Hematopoietic multipotent progenitor cell treated with erythropoietin and hydrocortisone succinate and interleukin-3 and kit ligand, for 8 days (in vitro differentiated cells): ENCODE results near the gene FANCG.

Source experiments
- DNase-seq: peaks from one replicate; pipeline ENCODE4 v3.0.0-alpha.2; 2015

Gene FANCG

DNA sequence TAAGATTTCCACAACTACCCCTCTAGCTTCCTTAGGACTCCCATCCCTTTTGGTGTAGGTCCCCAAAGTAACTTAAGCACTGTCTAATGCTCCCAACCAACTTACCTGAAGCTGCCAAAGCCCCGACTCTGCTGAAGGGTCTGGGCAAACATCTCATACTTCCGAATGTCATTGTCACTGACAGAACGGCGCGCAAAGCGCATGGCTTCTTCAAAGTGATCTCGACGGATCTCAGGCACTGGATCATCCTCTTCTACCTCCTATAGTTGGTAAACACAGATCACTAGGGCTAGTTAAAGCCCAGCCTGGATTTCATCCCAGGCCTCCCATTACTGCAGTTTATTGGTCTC, 22.5 kb downstream of the FANCG start:
- DNase-seq = no peak

GRCh38 chr9:35056571-35057270, 23.0 kb downstream of the FANCG start:
- no peak for DNase-seq

DNA sequence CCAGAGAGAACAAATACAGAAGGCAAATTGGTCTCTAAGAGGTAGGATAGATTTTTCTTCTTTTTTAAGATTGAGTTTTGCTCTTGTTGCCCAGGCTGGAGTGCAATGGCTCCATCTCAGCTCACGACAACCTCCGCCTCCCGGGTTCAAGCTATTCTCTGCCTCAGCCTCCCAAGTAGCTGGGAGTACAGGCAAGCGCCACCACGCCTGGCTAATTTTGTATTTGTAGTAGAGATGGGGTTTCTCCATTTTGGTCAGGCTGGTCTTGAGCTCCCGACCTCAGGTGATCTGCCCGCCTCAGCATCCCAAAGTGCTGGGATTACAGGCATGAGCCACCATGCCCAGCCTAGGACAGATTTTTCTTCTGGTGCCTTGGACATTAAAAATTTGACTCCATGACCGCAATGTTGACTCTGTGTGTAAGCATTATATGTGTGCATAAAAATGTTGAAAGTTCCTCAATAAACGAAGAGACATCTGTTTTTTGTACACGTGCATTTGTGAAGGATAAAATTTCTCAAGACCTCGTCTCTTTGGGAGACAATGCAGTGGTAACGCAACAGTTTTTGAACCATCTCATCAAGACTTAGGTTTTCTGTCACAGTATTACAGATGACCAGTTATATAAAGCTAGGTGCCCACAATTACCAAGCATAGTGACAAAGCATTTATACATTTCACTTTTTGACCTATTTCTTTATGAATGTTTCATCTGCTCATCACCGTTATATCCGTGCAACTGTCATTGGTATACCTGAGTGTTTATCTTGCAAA, 24.7 kb downstream of the FANCG start:
- DNase-seq = no peak

DNA sequence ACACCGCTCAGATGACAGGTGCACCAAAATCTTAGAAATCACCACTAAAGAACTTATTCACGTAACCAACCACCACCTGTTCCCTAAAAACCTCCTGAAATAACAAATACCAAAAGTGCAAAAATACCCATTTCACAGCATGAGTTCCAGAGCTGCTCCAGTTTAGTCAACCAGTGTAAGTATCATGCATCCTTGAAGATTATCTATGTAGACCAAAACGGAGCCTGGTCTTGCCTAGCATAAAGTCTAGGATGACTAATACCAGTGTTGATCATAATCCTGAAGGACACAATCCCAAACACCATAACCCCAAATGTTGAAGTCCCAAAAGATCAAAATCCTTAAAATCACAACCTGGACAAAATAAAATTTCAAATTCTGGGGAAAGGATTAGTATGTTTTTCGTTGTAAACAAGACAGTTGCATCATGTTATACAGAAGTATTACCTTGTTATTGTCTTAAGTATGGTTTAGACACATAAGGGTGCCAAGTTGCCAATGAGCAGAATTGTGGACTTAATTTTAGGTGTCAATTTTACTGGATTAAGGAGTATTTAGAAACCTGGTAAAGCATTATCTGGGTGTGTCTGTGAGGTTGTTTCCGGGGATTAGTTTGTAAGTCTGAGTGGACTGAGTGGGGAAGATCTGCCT, 25.4 kb downstream of the FANCG start:
- no peak for DNase-seq

DNA sequence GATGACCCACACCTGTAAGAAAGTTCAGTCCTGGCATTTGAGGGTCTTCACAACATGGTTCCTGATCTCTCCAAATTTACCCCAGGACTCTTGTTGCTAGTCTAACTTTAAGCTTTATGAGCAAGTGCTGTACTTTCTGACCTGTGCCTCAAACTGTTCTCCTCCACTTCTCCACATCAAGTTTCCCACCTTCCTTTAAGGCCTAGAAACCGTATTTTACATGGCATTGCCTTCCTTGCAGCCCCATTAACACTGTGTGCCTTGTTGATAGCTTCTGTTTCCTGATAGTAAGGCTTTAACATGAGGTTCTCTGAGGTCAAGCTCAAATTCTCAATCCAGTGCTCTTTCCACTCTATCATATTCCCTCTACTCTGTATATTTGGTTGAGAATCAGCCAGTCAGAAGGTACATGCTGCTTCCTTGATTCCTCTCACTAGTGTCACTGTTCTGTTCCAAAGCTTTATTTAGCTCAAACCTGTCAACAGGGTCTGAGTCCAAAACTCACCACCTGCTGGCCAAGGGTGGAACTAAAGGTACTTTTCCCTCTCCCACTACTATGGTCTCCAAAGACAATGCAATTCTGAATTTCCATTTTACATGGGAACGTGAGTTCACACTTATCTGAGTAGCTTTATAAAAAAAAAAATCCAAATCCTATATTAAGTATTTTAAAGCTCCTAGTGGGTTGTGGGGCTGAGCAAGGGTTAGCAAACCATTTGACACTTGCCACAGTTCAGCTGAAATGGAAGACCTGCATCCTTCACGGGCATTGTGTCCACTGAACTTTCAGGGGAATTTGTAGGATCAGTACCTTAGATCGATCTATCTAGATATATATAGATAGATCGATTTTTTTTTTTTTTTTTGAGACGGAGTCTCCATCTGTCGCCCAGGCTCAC, 28.4 kb downstream of the FANCG start:
- peak; percentile 66 for DNase-seq

GRCh38 chr9:35048511-35048910, 31.2 kb downstream of the FANCG start:
- DNase-seq = no peak

- no peak for DNase-seq
Observed at GRCh38 chr9:35044071-35044470, 35.7 kb downstream of the FANCG start.

GRCh38 chr9:35042891-35043545, 36.7 kb downstream of the FANCG start:
- no peak for DNase-seq

DNA sequence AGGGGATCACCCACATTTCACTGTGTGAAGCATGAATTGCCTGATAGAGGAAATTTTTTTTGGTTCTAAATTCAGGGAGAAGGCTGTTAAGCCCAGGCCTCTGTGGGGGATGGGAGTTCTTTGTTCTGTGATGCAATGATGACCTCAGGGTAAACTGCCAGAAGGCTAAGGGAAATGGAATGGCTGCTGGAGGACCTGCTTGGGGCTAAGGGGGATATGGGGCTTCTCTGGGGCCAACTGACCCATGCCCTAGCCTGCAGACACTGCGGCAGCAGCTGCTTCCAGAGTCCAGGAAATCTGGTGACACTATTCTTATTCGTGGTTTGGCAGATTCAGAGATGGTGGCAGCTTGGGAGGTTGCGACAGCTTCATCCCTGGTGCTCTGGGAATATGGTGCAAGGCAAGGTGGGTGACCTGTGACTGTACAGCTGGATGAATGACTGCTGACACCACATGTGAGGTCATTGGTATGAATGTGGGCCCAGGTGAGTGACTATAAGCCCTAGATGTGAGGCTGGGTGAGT, 37.6 kb downstream of the FANCG start:
- no peak for DNase-seq

GRCh38 chr9:35035851-35036701, 43.7 kb downstream of the FANCG start:
- DNase-seq = peak; percentile 54

DNA sequence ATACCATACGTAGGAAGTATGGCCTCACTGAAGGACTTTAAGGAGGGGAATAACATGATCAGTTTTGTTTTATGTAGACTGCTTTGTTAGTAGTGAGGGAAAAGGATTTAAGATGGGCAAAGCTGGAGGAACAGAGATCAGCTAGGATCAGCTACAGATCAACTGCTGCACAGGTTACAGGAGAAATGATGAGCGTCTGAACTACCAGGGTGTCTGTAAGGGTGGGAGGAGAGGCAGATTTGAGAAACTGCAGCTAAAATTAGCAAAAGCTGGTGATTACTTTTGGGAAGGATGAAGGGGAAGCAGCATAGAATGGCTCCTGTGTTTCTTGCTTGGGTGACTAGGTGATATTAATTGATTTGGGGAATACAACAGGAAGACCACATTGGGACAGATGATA, 46.6 kb downstream of the FANCG start:
- DNase-seq = no peak

GRCh38 chr9:35029852-35030251, 49.9 kb downstream of the FANCG start:
- no peak for DNase-seq

GRCh38 chr9:35029241-35029640, 50.5 kb downstream of the FANCG start:
- DNase-seq = no peak

- no peak for DNase-seq
Observed at GRCh38 chr9:35028341-35028740, 51.4 kb downstream of the FANCG start.

DNA sequence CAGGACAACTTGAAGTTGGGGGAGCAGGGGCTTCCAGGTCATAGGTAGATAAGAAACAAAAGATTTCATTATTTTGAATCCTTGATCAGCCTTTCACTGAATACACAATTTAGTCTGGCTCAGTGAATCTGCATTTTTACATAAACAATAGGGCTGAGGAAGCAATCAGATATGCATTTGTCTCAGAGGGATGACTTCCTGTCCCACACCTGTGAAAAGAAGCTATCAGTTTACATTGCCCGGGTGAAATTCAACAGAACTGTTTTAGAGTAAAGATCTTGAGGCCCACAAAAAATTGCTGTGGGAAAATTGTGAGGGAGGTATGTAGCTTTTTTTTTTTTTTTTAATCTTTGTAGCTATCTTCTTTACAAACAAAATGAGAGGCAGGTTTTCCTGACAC, 51.9 kb downstream of the FANCG start:
- DNase-seq = no peak

GRCh38 chr9:35027374-35027773, 52.4 kb downstream of the FANCG start:
- DNase-seq = no peak

GRCh38 chr9:35026671-35027070, 53.1 kb downstream of the FANCG start:
- no peak for DNase-seq
